Activated CD4-positive, alpha-beta T cell treated with anti-CD3 and anti-CD28 coated beads, Interleukin-2, amount 50 U/mL, for 4 hours (primary cell): ENCODE data around the gene MRPS10.
"Not testable (repeated sequence)": the region's sequence is repeated elsewhere in the genome, so short reads cannot be mapped to it uniquely, and the experiment has no call there.

Experiments
- DNase-seq, 2 experiments: peaks; one replicate each; pipeline ENCODE4 v3.0.0-alpha.2; 2020

Gene MRPS10

DNA sequence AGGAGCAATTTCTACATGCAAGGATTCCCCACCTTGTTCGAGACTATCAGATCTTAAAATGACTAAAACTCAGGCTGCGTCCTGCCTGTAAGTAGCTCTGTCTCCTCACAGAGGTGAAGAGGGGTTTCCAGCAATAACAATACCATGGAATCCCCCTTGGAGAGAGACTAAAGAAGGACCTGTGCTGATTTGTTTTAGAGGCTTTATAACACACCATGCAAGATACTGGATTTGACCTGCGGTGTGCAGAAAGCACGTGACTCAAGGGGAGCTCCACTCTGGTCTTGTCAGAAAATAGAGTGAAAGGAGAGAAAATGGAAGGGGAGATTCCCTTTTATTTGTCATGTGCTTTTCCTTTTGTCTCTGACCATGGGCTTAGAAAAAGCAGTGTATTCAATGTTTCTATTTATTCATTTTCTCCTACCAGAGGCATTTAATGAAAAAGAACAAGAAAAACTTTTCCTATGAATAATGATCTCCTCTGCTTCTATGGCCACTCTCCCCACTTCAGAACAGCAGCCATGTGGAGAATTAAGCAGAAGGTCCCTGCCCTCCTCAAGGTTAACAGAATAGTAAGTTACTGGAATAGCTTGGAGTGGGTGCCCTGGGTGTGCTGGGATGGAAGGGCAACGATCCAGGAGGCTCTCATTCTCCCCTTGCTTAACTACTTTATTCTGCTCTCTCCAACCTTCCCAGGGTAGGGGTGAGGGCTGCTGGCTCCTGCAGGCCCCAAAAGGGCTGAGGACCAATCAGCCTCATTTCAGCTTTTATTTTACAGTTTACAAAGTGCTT lies 19.2 kb upstream of the MRPS10 start:
- DNase-seq: no peak

DNA sequence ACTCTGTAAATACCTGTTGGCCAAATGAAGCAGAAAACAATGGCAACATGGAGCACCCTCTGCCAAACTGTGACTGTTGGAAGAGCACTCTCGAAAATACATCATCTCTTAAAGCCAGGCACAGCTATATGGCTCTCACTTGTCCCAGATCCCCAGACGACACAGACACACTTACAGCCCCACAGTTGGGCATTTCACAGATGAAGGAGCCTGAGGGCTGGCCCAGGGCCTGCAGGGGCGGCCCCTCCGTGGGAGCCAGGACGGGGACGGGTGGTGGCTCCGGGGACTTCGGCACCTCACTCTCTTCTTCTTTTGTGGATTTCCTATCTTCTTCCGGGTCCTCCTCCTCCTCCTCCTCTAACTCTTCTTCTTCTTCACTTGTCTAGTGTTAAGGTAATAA lies 18.4 kb upstream of the MRPS10 start:
- DNase-seq: no peak

DNA sequence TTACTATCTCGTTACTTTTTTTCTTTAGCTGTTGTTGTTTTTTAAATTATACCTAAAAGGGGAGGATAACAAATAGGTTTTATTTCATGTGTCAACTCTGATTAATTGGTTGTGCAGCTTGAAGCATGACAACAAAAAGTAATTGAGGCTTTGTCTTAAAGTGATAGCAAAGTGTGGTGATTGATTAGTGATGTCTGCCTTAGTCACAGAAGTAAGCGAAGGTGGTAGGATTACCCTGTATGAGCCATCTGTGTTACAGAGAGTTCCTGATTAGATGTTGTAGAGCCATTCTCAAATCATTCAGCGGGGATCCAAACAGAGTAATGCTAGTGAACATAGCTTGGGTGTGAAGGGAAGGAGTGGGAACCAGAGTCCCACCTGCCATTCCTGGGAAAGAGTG lies 14.4 kb upstream of the MRPS10 start:
- DNase-seq: no peak

DNA sequence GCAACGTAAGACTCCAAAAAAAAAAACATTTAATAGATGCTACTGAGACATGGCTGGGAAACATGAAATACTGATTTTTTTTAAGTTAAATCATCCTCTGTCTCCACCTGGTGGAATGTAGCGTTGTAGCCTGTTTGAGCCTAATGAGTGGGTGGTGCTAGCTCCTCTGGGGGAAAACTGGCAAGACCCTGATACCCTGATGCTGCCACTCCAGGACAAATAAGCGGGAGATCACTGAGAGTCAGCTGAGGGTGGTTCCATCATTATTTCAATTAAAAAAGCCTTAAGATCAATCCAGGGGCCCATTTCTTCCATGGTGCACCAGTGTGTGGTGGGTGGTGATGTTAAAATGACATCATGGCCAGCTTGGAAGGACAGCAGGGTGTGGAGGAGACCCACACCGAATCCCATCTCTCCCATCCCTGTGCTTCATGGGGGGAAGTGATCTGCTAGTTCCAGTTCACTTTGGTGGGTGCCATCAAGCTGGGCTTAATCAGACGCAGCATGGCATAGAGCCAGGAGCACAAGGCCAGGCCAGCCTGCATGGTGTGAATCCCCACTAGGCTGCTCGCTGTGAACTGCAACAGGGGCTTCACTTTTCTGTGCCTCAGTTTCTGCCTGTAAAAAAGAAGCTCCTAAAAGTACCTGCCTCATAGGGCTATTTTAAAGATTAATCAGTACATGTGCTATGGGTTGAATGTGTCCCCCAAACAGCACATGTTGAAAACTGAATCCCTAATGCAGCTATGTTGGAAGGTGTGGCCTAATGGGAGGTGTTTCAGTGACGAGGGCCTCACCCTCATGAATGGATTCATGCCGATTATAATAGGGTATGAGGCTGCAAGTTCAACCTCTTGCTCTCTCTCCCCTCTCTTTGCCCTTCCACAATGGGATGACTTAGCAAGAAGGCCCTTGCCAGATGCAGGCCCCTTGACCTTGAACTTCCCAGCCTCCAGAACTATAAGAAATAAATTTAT lies 13.0 kb upstream of the MRPS10 start:
- no peak for DNase-seq

DNA sequence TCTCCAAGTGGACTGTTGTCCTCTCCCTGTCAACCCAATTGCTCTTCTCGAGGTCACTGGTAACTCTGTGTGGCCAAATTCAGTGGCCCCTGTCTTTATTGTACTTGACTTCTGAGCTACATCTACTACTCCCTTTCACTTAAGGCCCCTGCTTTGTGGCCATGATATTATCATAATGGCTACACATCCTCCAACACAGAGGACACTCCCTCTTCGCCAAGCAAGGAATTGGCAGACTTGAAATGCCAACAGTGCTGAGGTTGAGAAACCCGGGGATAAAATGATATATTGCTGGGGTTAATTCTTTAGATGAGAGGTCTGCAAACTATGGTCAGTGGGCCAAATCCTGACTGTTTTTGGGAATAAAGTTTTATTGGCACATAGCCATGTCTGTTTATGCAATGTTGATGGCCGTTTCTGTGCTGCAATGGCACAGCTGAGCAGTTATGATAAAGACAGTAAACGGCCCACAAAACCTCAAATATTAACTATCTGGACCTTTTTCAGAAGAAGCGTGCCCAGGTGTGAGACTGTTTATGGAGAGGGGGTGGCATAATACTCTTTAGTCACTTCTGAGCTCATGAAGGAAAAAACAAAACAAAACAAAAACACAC lies 12.0 kb upstream of the MRPS10 start:
- no peak for DNase-seq

DNA sequence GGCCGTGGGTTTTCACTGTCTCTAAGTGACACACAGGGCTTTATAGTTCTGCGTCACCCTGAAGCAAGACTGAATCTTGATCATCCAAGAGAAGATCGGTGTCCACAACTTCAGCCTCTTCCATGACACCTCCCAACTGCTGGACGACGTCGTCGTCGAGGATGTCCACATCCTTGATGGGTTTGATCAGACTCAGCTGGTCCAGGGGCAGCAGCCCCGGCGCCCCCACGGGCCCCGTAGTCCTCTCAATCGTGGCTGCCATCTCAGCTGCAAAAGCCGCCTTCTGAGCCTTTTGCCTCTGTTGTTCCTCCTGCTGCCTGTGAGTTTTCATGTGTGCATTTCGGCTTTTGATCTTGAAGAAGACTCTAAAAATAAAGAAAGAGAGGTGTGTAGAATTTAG lies 10.6 kb upstream of the MRPS10 start:
- DNase-seq: no peak

DNA sequence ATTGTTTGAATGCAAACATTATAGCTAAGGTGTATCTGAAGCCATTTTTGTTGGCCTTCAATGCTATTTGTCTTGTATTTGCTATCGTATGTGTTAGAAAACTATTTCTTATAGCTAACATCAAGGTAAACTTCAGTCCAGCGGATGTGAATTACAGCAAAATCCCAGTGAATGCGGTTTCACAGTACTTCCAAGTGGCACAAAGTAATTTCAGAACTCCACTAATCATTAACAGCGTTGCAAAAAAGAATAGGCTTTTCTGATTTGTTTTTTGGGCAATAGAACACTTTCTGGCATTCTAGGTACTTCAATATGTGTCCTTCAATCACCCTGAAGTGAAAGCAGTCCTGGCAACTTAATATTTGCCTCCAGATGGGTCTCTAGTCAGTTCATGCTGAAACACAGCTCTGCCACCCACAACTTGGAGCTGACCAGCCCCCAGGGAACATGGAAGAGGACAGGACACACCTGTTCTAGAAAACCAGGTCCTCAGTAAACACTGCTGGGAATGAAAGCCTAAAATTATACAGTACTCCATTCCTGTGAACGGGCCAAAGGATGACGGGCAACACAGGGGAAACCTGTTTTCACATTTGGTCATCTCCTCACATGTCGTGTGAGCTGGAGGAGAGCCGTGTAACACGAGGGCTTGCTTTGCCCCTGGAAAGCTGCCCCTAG lies 9.7 kb upstream of the MRPS10 start:
- no peak for DNase-seq

DNA sequence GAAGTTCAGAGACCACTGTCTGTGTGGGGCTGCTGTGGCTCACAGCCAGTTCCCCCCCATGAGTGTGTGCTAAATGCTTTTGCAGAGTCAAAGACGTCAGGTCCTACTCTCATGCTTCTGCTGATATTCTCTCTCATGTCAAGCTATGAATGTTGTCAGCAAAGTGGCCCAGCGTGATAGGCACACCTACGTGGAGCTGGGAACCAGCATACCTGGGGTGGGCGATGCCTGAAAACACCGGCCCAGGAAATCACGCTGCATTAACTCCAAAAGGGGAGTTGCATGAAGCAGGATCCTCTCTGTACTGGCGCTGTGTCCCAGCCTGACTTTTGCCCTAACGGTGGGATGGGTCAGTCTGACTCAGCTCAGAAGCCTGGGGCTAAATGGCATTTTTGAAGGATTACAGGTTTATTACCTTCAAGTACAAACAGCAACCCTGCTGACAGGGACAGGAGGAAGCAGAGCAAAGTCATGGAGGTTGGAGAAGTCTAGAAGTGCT lies 9.0 kb upstream of the MRPS10 start:
- DNase-seq: no peak

DNA sequence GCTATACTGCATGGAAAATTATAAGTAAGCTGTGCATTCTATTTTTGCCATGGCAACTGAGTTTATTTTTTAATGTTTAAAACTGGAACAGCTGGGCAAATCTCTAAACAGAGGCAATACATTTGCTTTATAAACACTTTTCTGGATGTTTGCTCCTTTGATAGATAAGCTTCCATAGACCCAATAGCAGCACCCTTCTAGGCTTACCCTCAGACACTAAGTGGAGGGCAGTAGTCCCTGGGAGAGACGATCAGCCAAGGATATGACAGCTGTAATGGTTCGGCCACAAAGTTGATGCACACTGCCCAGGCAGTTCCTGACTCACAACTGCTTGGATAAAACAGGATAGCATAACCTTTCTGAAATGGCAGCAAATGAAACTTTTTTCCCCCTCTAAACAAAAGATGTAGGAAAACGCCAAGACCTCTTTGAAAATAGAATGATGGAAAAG lies 8.5 kb upstream of the MRPS10 start:
- no peak for DNase-seq

DNA sequence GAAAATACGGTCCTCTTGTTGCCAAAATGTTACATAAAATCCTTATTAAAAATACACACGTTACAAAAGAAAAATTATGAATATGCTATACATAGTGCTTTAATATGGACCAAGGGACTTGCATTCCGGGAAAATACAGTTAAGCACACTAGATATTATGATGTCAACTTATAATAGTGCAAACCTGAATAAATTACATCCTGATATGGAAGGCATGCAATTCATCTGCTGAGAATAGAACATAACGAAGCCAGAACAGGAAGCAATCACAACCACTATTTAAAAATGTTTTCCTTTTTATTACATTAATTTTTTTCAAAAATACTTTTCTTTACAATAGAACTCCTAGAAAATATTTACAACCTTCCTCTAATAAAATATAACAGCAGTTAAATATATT lies 7.8 kb upstream of the MRPS10 start:
- no peak for DNase-seq

DNA sequence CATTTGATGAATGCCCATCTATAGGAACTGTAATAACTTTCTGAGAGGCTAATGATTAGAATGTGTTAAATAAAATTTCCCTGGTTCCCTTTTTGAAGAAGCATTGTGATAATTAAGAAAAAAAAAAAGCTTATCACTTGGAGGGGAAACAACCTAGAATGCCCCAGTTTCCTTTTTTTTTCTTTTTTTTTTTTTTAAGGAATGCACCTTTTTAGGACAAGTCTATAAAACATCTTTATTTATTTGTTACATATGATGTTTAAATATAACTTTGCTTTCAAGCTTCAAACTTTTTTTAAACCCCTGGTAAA lies 7.3 kb upstream of the MRPS10 start:
- DNase-seq: no peak

DNA sequence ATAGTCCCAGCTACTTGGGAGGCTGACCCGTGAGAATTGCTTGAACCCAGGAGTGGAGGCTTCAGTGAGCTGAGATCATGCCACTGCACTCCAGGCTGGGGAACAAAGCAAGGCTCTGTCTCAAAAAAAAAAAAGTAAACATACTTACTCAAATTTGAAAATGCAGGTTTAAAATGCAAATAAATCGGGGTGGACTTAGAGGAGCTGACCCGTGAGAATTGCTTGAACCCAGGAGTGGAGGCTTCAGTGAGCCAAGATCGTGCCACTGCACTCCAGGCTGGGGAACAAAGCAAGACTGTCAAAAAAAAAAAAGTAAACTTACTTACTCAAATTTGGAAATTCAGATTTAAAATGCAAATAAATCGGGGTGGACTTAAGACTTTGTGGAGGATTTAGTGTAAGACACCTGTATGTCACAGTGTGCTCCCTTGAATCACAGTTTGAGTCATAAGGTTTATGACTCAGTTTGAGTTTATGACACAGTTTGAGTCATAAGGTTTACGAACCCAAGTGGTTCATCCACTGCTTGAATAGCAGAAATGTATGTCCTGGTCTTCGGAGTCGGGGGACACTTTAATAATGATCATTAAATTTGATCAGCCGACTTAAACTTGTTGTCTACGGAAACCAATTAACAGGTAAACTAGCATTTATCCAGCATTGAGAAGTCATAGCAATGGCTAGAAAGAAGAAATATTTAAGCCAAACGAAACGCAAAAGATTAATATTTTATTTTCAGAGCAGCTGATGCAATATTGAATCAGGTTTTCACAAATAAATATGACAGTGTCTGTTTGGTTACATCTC lies 6.8 kb upstream of the MRPS10 start:
- DNase-seq: no peak

DNA sequence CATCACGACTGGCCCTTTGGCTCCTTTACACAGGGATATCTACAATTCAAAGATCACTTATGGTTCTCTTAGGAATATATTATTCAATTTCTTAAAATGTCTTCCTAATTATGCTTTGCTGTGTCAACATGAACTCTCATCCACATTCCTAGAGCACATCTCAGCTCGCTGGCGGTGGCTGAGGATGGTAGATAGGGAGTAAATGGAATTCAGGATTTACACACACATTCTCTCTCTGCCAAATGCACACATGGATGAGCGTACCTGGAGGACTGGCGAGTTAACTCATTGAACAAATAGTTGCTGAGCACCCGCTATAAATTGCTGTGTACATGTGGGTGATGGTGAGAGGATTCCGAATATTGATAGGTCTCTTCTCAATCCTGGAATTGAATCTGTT lies 4.8 kb upstream of the MRPS10 start:
- DNase-seq: no peak

DNA sequence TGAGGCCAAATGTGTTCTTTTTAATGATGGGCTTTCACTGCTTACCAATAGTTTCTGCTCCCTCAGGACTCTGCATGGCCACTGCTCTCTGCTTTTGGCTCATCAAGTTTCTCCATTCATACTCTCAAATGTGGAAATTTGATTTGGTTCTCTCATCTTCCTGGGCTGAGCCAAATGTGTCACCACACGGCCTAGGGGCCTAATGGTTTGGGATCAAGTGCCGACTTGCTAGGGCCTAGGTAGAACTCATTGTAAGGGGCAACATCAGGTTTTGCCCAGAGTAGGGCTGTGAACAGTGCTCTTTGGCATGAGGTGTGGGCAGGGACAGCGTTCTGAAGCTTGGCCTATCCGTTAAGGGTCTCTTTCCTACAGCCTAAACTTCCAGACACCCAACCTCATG lies 3.9 kb upstream of the MRPS10 start:
- DNase-seq: no peak

DNA sequence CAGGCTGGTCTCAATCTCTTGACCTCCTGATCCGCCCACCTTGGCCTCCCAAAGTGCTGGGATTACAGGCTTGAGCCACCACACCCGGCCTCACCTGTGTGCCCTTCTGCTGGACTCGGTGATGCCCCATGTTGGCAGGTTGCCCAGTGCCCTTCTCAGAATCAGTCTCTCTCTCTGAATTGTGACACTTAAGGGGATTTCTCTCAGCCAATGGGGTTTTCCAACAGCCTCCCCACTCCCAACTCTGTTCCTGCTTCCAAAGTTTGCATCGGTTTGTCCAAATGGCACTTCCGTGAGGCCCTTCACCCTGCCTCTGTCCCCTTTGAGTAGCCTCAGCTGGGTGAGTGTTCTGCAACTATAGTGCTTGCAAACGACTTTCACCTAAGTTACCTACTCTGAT lies 3.1 kb upstream of the MRPS10 start:
- no peak for DNase-seq

DNA sequence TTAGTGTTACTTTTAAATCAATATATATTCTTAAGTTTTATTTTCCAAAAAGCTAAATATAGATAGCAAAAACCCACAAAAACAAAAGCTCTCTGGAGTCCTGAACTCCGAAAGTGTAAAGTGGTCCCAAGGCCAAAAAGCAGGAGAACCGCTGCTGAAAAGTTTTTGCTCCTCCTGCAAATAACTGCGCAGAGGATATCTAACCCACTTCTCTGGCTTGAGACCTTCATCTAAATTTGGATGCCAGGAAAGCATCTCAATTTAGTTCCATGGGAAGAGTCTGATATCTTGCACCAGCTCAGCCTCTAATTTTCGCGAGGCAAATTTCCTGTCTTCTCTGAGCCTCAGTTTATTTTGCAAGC lies 523 bp downstream of the MRPS10 start:
- DNase-seq: no peak

DNA sequence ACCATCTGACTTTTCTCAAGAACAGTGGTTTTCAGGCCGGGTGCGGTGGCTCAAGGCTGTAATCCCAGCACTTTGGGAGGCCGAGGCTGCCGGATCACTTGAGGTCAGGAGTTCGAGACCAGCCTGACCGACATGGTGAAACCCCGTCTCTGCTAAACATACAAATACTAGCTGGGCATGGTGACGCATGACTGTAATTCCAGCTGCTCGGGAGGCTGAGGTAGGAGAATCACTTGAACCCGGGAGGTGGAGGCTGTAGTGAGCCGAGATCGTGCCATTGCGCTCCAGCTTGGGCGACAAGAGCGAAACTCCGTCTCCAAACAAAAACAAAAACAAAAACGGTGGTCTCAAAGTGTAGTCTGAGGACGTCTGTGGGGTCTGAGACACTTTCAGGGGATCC lies 1.2 kb downstream of the MRPS10 start:
- not testable (repeated sequence) for DNase-seq

DNA sequence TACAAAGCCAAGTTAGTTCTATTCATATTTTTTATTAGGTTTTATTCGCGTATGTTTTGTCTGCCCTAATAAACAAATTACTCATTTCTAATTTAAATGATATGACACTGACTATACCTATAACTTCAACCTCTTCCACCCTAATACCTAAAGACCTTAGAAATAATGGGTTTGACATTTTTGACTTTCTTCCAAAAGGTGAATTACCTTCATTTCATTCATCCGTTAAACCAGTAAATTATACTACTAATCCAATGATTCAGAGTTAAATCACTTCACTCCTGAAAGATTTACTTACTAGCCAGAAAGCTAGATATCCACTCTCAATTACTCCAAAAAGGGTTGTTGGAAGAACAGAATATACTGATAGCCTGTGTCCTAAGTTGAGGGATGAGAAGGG lies 5.2 kb downstream of the MRPS10 start:
- DNase-seq: no peak

DNA sequence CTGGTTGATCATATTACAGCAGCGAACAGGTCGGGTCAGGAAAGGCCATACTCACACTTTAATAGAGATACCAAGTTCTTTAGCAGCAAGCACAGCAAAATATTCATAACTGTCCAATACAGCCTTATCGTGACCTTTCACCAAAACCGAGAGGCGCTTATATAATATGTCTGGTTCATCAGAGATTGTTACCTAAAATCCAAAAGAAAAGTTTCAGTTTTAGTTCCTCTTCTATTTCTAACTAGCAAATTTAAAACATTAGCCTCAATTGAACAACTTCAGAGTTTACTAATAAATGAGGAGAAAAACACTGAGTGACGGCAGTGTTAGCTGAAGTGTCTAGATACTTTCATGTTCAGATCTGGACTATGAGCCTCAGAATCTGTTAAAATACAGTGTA lies 5.9 kb downstream of the MRPS10 start:
- DNase-seq: no peak

DNA sequence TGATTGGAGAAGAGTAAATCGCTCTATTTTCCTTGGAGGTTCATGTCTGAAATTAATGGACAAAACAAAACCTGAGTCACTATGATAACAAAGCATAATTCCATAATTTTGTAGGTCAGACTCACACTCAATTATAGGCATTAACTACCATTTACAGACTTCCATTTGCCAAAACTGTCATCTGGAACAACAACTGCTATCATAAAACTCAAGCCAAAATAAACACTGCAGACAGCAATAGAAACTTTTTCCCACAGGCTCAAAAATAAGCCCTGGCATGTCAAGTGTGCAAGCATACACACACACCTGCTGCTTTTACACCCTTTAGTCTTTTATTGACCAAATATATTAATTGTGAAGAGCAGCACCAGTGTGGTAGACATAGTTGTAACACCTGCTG lies 7.1 kb downstream of the MRPS10 start:
- no peak for DNase-seq

DNA sequence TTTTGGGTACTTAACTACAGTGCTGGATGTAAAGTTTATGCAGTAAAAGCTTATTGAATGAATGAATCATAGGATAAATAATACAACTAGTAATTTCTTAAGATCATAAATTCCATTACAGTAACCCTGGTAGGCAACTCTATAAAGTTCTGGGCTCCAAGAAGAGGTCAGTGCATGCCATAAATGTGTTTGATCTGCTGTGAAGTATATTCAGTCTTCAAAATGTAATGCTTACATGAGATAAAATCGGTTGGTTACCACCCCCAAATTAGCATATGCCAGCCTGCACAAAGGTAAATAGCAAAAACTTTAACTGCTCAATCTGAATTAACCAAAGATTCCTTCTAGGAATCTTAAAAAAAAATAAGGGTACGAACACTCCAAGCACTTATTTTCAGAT lies 10.1 kb downstream of the MRPS10 start:
- DNase-seq: not testable (repeated sequence)

DNA sequence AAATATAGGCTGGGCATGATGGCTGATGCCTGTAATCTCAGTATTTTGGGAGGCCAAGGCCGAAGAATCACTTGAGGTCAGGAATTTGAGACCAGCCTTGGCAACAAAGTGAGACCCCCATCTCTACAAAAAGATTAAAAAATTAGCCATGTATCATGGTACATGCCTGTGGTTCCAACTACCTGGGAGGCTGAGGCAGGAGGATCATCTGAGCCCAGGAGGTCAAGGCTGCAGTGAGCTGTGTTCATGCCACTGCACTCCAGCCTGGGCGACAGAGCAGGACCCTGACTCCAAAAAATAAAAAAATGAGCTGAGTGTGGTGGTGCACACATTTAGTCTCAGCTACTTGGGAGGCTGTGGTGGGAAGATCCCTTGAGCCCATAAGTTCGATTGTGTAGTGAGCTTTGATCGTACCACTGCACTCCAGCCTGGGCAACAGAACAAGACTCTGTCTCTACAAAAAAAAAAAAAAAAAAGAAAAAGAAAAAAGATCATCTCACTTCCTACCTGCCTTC lies 12.8 kb downstream of the MRPS10 start:
- DNase-seq: no peak
